SIG-M5 (cell line): ENCODE measurements around the gene NCMAP.

Experiments used
- DNase-seq: peaks from one replicate; lab custom pipeline; 2025; lab: John Stamatoyannopoulos, UW

Gene NCMAP

DNA sequence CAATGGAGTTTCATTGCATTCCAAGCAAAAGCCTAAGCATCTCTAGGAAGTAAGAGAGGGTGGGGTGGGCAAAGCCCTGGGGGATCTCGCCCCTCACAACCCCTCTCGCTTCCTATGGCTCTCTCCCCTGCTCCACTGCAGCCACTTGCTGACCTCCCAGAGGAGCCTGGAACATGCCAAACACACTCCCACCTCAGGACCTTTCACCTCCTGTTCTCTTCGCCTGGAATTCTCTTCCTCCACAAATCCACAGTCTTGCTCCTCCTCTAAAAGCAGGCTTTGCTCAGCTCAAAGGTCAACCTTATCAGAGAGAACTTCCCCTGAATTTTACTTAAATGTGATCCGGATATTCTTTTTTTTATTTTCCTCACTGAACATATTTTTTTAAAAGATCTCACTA lies 66.3 kb downstream of the NCMAP start:
- DNase-seq, result no peak

DNA sequence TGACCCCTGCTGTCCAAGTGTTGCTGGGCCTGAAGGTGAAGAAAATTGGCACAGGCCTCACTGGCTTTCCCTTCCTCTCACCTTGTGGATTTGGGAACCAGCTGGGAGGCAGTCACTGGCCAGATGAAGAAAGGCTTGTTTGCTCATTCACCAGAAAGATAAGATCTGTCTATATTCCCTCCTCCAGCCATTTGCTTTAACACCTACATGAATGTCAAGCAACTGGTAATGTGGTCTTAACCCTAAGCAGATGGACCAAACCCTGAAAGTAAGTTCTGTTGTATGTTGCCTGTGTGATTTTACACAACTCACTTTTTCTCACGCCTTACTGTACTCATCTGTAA lies 76.9 kb downstream of the NCMAP start:
- DNase-seq, result no peak

DNA sequence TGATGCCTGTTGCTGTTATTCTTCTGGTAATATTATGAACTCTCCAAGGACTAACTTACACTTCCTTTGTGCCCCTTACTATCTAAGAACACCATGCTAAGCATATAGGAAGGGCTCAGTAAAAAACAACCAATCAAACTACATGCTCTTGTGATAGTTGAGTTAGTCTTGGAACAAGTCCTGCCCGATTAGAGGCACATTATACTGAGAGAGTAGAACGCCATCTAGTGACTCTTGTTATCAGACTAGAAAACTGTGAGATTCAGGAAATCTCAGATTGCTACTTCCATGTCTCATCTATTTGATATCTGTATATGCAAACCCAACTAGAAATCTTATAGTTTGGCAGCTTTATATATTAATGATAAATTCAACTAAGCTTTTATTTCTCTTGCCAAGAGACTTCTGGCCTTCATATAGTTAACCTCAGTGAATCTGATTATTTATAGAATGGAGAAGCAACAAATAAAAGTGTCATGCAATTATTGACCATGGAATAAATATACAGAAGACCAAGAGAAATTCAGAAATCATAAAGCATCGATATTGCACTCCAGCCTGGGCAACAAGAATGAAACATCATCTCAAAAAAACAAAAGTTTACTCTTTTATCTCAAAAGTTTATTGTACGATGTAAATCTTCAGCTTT lies 79.4 kb downstream of the NCMAP start:
- peak; percentile 4 for DNase-seq

DNA sequence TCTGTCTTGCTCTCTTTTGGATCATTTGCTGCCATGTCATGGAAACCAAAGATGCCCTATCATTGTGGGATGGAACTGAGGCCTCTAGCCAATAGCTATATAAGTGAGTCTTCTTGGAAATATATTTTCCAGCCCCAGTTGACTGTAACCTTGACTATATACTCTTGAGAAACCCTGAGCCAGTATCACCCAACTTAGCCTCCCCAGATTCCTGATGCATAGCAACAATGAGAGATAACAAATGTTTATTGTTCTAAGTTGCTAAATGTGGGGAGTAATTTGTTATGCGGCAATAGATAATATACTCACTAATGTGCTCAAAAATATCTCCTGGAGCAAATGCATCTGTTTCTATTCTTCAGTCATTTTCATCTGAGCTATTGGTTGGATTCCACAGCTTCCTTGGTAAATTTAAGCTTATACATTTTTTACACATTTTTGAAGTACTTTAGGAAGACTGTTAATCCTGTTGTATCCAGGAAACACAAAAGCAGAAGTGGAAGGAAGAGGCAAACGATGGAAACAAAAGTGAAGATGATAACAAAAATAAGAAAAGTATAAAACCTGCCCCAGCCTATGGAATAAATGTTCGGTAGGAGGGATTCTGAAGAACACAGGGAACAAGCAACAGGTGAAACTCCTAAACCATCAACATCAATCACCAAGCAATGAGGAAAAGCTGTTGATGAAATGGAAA lies 80.9 kb downstream of the NCMAP start:
- DNase-seq, result no peak

DNA sequence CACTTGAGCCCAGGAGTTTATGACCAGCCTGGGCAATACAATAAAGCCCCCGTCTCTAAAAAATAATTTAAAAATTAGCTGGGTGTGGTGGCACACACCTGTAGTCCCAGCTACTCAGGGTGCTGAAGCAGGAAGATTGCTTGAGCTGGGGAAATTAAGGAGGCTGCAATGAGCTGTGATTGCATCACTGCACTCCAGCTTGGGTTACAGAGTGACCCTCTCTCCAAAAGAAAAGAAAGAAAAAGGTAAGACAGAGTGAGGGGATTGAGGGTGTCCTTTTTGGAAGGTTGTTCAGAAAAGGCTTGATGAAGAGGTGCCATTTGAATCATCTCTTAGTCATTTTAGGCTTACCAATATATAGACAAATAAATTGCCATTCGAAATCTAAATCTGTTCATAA lies 83.2 kb downstream of the NCMAP start:
- no peak for DNase-seq

DNA sequence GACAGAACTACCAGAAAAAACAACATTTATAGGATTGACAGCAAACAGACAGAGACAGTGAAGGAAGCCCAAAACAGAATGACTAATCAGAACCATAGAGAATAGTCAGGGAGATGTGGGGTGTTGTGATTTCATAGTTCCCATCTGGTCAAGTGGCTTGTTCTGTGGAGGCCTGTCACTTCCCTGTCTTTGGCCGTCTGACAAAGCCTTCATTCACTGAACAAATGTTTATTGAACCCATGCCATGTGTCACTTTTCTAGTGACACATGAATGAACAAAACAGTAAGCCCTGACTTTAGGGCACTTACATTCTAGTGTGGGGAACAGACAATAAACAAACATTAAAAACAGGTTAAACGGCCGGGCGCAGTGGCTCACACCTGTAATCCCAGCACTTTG lies 84.0 kb downstream of the NCMAP start:
- no peak for DNase-seq

DNA sequence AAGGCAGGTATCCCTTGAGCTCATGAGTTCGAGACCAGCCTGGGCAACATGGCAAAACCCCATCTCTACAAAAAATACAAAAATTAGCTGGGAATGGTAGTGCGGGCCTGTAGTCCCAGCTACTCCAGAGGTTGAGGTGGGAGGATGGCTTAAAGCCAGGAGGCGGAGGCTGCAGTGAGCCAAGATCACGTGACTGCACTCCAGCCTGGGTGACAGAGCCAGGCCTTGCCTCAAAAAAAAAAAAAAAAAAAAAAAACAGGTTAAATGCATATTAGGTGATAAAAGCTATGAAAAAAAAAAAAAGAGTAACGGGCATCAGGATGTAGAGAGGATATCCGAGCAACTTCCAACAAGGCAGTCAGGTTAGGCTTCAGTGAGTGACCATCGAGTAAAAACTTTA lies 84.4 kb downstream of the NCMAP start:
- DNase-seq, result no peak

DNA sequence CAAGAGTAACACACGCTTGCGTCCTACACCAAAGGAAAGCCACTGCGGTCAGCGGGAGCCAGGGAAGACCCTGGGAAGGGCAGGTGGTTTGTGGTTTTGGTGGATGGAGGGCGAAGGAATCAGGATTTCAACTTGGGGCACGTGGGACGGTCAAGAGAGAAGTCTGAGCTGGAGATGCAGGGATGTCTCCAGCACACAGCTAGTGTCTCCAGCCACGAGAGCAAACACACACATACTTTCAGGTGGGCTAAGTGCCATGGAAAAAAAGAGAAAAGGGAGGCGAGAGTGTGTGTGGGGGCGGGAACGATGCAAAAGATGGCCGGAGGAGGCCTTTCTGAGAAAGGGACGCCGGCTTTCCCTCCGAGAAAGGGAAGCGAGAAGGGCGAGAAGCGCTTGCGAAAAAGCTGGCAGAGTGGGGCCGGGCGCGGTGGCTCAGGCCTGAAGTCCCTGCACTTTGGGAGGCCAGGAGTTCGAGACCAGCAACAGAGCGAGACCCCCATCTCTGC lies 85.8 kb downstream of the NCMAP start:
- DNase-seq, result no peak

DNA sequence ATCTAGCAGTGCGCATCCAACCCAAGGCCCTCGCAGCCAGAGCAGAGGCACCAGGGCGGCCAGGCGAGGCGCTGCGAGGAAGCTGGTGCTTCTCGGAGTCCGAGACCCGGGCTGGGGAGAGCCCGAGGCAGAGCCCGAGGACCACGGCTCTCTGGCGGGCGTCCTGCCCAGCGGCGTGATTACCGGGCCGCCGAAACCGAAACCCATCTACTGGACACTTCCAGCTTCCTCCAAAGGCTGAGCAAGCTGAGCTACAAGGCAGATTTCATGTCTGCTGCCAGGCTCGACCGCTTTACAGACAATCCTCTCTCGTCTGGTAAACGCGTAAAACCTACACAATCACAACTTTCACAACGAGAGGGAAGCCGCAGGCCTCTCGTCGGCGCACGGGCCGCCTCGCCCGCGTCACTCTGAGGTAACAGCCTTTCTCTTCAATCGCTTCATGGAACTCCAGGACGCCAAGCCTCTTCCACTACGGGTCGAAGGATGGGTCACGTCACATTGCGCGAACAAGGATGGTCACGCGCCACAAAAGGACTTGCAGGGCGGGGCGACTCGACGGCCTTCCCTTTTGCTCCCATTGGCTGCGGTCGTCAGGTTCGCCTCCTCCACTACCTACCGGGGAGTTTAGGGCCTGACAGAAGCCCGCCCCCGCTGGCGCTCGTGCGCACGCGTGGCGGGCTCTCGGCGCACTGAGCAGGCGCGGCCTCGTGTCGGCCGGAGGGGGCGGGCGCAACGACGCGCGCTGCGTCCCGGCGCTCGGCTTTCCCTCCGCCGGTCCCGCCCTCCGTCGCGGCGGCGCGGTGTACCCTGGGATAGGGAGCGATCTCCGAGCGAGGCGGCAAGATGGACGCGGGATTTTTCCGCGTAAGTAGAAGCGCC lies 86.8 kb downstream of the NCMAP start, which contains the start of gene SRRM1:
SRRM1 (plus strand) TSS at position 822 of the 882 bp plus-strand sequence; CDS start at position 847, 25 bp downstream.
- DNase-seq, result peak; percentile 87

DNA sequence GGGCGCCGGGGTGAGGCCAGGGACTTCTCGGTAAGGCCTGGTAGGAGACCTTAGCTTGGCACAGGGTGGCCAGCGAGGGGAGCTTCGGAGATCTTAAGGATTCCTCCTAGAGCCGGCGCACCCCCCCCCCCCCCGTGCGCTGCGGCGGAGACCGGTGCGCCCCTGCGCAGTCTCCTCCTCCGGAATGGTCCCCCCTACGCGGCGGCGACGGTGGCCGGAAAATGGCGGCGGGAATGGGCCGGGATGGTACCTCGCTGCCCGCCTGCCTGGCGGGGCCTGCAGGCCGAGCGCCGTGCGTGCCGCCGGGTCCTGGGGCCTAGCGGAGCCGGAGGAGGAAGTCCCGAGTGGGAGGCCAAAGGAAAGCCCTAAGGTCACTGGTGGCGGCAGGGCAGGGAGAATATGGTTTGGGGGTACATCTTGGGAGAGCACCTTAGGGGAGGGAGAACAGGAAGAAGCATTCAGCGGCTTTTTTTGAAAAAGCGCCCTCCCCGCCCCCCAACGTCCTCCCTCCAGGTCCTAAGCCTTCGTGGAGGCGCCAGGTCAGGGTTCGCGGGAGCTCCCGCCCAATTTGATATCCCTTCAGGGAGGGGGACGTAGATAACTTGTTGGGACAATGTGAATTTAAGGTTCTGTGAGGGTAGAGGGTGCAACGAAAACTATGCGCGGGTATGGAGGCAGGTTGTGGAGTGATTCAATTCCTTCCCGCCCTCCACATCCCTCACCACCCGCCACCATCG lies 87.6 kb downstream of the NCMAP start:
- DNase-seq, result no peak

DNA sequence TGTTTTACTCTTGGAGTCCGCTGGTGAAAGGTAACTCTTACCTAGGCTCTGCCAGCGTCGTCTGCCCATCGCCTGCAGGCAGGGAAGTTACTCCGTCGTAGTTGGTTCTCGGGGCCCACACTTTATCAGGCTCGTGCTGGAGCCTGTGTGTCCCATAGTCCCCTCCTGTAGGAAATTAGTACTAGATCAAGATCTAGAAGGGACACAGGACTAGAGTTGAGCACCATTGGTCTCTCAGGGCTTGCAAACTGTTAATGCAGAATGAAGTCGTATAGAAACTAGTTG lies 88.2 kb downstream of the NCMAP start:
- DNase-seq, result no peak

DNA sequence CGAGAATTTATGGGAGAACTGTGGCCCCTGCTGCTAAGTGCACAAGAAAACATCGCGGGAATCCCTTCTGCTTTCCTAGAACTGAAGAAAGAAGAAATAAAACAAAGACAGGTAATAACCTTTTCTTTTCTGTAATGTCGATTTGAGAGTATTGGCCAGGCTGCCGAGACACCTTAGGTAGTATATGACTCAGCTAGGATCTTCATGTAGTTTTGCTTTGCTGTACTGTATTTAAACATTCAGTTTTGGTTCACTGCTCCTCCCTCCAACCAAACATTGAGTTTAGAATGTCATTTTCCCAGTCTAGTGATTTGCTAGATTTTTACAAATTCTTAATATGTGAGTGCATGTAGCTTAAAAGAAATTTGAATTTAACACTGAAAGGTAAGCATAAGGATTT lies 93.0 kb downstream of the NCMAP start:
- DNase-seq, result no peak

DNA sequence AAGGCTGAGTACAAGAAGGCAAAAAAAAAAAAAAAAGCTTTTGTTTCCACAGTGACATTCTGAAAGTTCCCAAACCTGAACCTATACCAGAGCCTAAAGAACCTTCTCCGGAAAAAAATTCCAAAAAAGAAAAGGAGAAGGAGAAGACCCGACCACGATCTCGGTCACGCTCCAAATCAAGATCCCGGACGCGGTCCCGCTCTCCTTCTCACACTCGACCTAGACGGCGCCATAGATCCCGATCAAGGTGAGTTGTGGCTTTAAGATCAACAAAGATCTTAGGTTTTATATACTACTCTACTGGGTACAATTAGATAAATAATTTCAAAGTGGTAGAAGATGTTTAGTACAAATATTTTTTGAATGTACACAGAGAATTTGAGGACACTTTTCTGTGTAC lies 96.5 kb downstream of the NCMAP start:
- DNase-seq, result no peak

DNA sequence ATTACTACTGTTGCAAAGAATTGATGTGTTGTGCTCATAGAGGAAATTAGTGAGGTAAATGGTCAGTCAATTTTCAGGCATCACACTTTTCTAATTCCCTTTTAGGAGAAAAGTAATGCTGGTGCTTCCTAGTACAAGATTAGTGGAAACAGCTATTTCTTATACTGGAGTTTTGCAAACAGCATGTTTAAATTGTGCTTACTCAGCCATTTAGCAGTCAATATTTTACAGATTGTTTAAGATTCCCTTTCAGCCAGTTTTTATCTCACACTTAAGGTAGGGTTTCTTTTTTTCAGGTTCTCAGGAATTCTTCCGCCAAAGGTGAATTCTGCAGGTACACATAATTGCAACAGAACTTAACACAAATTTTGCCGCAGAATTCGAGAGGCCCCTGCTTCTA lies 98.1 kb downstream of the NCMAP start:
- DNase-seq, result no peak

DNA sequence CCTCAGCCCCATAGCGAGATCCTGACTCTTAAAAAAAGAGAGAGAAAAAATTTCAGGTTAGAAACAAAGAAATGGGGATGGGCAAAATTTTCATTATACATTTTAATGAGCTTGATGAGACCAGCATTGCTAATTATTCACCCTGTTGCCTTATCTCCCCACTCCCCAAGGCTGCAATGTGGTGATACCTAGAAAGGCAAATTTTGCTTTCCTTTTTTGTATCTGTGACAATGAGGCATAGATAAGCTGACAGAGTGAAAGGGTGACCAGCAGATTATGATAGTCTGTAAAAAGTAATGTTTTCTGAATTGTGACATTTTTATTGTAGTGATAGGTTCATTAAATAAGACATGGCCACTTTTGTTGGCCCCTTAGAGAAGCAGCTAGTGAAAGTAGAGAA lies 100.2 kb downstream of the NCMAP start:
- no peak for DNase-seq

DNA sequence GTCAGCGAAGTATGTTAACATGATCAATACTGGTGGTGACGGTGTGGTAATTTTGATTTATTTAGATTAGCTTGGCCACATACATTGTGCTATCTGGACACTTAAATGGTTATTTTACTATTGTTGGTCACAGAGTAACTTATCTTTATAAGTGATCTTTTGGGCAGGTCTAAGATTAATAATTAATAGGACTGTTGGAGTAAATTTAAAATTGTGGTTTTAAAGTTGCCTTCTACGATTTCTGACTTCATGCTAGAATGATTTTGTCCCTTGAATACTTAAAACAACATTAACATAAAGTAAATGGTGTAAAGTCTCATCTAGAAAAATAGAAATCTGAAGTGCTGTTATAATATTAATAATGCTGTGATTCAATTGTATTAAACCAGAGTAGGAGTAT lies 101.9 kb downstream of the NCMAP start:
- no peak for DNase-seq
